GM18907 (cell line): ENCODE data around the gene SLC44A1.
A peak's percentile ranks its signal among the peaks of the same experiment; 100 is the strongest.

ENCODE experiments used
- ATAC-seq: cut with Tn5 transposase; IDR thresholded peaks from one replicate; pipeline ENCODE4 v1.9.1; 2021; ENCODE audit warnings: mild to moderate bottlenecking, moderate library complexity; ENCODE audit not compliant: unreplicated experiment

SLC44A1 gene

GRCh38 chr9:105419816-105420597 is 175.6 kb downstream of the SLC44A1 start:
- no peak for ATAC-seq

DNA sequence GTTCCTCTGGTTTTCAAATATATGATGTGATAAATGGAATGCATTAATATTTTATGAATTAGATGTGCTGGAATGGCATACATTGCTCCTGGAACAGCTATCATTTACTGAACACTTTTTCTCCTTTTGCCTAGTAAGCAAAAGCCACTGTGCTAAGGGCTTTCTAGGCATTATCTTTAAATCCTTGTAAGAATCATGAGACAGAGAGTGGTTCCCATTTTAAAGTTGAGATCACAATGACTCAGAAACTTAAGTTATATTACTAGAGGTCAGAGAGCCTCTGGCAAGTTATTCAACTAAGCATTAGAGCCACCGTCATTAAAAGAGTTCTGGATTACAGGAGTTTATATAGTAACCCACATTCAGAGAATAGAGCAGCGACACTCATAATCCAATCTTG is 176.7 kb downstream of the SLC44A1 start:
- ATAC-seq, result no peak

DNA sequence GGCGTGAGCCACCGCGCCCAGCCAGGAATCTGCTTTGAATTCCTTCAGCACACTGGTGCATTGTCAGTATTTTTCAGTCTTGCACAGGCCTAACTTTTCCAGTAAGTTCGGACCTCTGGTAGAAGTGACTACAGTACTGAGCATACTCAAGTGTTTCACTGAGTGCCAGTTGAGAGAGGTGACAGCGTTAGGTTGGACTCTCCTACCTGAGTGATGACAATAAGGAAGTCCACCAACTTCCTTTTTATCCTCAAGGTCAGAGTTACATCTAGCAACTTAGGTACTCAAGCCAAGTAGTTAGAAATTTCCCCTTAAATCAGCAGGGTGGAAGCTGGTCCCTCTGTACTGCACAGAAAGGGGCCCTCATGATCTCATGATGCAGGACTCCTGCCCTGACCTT is 177.4 kb downstream of the SLC44A1 start:
- ATAC-seq, result no peak

GRCh38 chr9:105425816-105426433 is 181.5 kb downstream of the SLC44A1 start:
- peak; percentile 68 for ATAC-seq

GRCh38 chr9:105426657-105427056 is 182.2 kb downstream of the SLC44A1 start:
- no peak for ATAC-seq

DNA sequence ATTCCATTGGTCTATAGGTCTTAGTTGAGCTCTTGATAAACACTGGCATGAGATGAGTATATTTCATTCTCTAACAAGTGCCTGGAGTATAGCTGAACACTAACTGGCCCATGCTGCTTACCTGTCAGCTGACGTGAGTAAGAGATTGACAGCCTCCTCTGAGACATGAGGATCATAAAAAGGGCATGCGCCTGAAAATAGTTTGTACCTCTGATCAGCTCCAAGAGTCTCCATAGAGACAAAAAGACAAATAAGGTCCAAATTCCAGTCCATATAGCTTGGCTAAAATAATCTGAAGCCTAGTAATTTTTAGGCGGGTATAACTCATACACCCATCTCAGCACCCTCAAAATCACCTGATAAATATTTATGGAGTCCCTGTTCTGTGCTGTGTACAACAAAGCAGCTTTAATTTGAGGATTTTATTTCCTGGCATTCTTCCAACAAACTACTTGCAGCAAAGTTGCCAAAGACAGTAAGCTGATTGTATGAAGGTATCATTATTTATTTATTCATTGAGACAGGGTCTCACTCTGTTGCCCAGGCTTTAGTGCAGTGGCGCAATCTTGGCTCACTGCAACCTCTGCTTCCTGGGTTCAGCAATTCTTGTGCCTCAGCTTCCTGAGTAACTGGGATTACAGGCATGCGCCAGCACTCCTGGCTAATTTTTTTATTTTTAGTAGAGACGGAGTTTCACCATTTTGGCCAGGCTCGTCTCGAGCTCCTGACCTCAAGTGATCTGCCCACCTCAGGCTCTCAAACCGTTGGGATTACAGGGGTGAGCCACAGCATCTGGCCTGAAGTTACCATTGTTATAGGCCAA is 187.2 kb downstream of the SLC44A1 start:
- no peak for ATAC-seq

GRCh38 chr9:105432247-105432842 is 187.9 kb downstream of the SLC44A1 start:
- no peak for ATAC-seq

- ATAC-seq, result no peak
Measured at GRCh38 chr9:105435453-105435852, 191.0 kb downstream of the SLC44A1 start.

DNA sequence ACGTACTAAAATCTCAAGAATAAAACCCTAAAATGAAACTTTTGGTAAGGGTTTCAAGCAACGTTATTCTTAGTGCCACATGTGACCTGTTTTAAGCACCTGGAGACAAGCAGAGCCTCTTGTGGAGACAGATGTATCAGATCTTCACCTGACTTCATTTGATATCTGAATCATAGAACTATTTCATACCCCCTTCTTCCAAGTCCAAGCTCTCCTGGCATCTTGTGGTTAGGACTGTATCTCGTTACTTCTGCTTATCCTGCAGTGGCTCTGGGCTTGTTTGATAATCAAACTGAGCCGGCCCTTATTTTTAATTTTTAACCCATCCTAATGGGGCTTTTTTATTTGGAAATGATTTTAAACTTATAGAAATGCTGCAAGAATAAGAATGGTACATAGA is 192.3 kb downstream of the SLC44A1 start:
- ATAC-seq, result no peak

DNA sequence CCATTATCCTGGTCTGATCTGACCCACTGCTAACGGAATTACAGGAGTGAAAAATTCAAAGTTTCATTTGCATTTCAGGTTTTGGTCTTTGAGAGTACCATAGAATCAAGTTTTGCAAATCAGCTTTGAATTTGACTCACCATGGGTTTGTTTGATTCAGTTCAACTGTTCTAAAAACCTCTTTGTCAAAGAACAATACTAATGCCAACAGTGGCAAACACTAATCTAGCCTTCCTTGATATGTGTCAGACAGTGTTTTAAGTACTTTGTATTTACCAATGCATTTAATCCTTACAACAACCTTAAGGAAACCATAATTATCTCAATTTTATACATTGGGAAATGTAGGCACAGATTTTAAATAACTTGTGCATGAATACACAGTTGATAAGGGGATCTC is 193.3 kb downstream of the SLC44A1 start:
- no peak for ATAC-seq

DNA sequence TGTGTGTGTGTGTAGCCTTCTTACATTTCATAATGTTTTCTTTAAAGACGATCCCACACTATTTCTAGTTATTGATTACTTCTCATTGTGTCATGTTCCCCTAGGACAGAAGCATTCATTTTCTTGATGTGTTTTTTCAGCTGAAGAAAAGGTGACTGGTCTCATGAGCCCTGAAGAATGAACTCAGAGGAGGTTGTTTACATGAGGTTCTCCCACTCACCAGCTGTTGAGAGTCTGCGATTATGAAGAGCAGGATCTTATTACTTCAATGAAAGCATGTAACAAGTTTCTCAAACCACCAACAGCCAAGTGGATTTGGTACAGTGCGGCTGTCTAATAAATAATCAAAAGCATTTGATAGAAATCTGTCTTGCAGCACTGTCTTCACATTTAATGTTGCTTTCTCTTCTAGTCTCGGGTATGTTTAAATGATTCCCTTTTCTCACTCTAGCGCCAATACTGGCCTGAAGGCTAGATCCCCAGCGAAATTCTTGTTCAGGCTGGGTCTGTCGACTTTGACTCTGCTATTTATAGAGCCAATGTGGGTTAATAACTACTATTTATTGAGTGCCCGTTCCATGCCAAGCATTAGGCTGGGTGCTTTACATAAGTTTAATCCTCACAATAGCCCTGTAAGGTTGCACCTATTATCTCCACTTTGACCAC is 193.8 kb downstream of the SLC44A1 start:
- no peak for ATAC-seq

DNA sequence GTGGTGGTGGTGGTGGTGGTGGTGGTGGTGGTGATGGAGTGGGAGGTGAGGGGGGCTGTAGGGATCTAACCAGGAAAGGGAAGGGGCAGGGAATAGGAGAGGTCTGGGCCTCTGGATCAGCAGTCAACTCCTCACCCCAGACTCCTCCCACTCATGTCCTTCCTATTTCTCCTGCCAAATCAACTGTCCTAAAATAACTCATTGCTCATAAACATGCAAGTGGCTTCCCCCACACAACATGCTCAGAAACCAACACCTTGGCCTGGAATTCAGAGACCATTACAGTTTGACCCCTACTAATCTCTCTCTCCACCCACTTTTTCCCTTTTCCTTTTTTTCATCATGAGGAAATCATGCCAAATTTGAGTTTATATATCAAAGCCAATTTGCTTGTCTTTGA is 195.0 kb downstream of the SLC44A1 start:
- no peak for ATAC-seq

DNA sequence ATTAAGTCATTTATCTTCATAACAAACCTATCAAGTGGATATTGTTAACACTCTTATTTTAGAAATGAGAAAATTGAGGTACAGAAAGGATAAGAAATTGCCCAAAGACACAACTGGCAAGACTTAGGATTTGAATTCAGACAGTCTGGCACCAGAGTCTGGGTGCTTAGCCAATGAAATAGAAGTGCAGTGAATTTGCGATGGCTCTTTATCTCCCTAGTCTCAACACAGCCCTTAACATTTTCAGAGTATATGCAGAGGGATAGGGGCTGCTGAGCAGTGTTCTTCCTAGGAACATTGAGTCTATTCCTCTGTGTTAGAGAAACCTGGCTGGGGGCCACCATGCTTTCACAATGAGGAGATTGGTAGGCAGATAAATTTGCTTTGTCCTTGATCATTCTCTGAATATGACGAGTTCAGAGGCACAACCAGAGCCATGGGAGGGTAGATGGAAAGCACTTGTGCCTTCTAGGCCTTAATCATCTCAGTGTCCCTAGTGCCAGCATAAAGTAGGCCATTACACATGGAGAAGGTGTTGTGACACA is 197.2 kb downstream of the SLC44A1 start:
- ATAC-seq, result no peak

GRCh38 chr9:105443121-105443520 is 198.7 kb downstream of the SLC44A1 start:
- no peak for ATAC-seq

DNA sequence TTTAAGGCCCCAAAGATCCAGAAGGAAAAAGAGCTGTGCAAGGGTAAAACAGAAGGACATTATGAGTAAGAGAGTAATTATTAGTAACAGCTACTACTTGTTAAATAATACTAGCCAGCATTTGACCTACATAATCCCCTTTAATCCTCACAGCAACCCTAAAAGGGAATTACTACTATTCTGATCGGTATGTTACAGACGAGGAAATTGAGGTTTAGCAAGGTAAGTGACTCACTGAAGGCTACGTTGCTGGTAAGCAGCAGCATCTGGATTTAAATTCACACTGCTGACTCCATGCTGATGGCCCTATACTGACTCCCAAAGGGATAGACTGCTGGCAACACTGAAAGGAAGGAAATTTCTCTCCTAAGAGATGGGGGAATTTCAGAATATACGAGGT is 199.7 kb downstream of the SLC44A1 start:
- ATAC-seq, result no peak

DNA sequence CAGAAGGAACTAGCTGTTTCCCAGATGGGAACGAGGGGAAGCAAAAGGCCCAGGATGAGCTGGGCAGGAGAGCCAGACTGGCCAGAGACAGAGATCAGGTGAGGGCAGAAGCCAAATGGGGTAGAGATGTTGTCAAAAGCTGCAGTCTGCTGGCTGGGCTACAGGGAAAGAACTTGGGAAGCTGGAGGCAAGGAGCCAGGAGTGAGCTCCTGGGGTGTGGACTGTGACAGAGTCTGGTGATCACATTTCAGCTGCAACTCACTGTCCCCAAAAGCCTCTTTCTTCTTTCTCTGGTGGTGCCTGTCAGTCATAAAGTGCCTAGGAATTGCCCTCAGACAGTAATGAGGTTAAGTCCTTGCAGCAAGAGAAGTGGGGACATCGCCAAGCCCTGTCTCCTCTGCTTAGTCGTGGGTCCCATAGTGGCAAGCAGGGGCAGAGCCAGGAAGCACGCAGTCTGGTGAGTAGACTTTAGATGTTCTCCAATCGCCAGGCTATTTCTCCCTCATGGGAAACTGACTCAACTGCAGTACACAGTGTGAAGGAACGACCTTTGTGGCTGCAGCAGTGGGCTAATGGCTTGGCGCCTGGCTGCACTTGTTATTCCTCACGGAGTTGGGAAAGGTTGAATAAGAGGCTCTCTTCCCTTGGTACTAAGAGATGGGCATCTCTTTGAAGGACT is 200.9 kb downstream of the SLC44A1 start:
- ATAC-seq, result no peak

- no peak for ATAC-seq
Measured at GRCh38 chr9:105447386-105447813, 202.9 kb downstream of the SLC44A1 start.

GRCh38 chr9:105447814-105448812 is 203.7 kb downstream of the SLC44A1 start, which contains the start of gene FSD1L:
TSS of gene FSD1L (plus strand) at chr9:105448034. CDS start at chr9:105448221, 187 bp downstream.
- peak; percentile 97 for ATAC-seq

- ATAC-seq, result no peak
Measured at GRCh38 chr9:105449081-105449480, 204.6 kb downstream of the SLC44A1 start.
